GM23338 (cell line): ENCODE results near the gene RCL1. TPM values are rescaled to one million over a fixed set of nuclear protein-coding genes. Genes with fewer than 3 reads are reported as not detected.

Experiments used
- ATAC-seq: fragments of 200-7000 bp; cut with Tn5 transposase; 3 replicates; pipeline ENCODE4 v1.9.1; 2020
- DNase-seq: peaks from one replicate; pipeline ENCODE4 v3.0.0-alpha.2; 2015; ENCODE audit warnings: low spot score
- H2AFZ ChIP-seq: fragments of 200-600 bp; sonication (generic); 2 replicates; pipeline ENCODE4 v1.8.0; 2016; ENCODE audit warnings: antibody characterized with exemption, mild to moderate bottlenecking, moderate library complexity
- H3F3A ChIP-seq: fragments of 200-600 bp; sonication (generic); replicated peaks from 2 replicates; pipeline ENCODE4 v1.8.0; 2017; ENCODE audit warnings: antibody characterized with exemption, mixed run types, low read depth
- H3K27ac ChIP-seq: fragments of 200-600 bp; sonication (generic); 2 replicates; pipeline ENCODE4 v1.6.1; 2016; ENCODE audit warnings: low read depth
- H3K27me3 ChIP-seq: fragments of 200-600 bp; sonication (generic); 2 replicates; pipeline ENCODE4 v1.8.0; 2016; ENCODE audit warnings: mild to moderate bottlenecking, mixed run types, moderate library complexity; ENCODE audit not compliant: insufficient read depth
- H3K36me3 ChIP-seq: fragments of 200-600 bp; sonication (generic); 2 replicates; pipeline ENCODE4 v1.8.0; 2016; ENCODE audit warnings: mild to moderate bottlenecking; ENCODE audit not compliant: insufficient read depth
- H3K4me1 ChIP-seq: fragments of 200-600 bp; sonication (generic); 2 replicates; pipeline ENCODE4 v1.8.0; 2016; ENCODE audit warnings: mild to moderate bottlenecking, moderate library complexity; ENCODE audit not compliant: insufficient read depth
- H3K4me2 ChIP-seq: fragments of 200-600 bp; sonication (generic); 2 replicates; pipeline ENCODE4 v1.7.1; 2017; ENCODE audit warnings: mixed run types
- H3K4me3 ChIP-seq: fragments of 200-600 bp; sonication (generic); 2 replicates; pipeline ENCODE4 v1.6.1; 2016; ENCODE audit warnings: mixed run types
- H3K79me2 ChIP-seq: fragments of 200-600 bp; sonication (generic); replicated peaks from 2 replicates; pipeline ENCODE4 v1.8.0; 2017; ENCODE audit warnings: mild to moderate bottlenecking; ENCODE audit not compliant: insufficient read depth
- H3K9me2 ChIP-seq: fragments of 200-600 bp; sonication (generic); 2 replicates; pipeline ENCODE4 v1.8.0; 2017; ENCODE audit not compliant: insufficient read depth
- H4K20me1 ChIP-seq: fragments of 200-600 bp; sonication (generic); replicated peaks from 2 replicates; pipeline ENCODE4 v1.8.0; 2017; ENCODE audit warnings: mild to moderate bottlenecking; ENCODE audit not compliant: insufficient read depth
- H3K27ac Mint-ChIP-seq: 2 replicates; pipeline ENCODE4 v1.8.0; 2020; ENCODE audit warnings: inconsistent platforms, mild to moderate bottlenecking, moderate library complexity, mixed read lengths
- H3K27me3 Mint-ChIP-seq: 3 replicates; pipeline ENCODE4 v1.8.0; 2022; ENCODE audit warnings: low read depth, mild to moderate bottlenecking, moderate library complexity, mixed read lengths, inconsistent platforms; ENCODE audit not compliant: insufficient read depth, poor library complexity
- H3K36me3 Mint-ChIP-seq: 3 replicates; pipeline ENCODE4 v1.8.0; 2021; ENCODE audit warnings: low read depth, mild to moderate bottlenecking, inconsistent platforms, moderate library complexity, mixed read lengths
- H3K4me1 Mint-ChIP-seq: 3 replicates; pipeline ENCODE4 v1.8.0; 2020; ENCODE audit warnings: mild to moderate bottlenecking, inconsistent platforms, mixed read lengths
- H3K4me3 Mint-ChIP-seq: 3 replicates; pipeline ENCODE4 v1.8.0; 2021; ENCODE audit warnings: moderate library complexity, mild to moderate bottlenecking, inconsistent platforms, mixed read lengths
- H3K9me3 Mint-ChIP-seq: 3 replicates; pipeline ENCODE4 v1.8.0; 2020; ENCODE audit warnings: moderate library complexity, mild to moderate bottlenecking, inconsistent platforms, mixed read lengths
- CREB1 ChIP-seq: fragments of 250-450 bp; sonication (Bioruptor Pico); IDR thresholded peaks from 2 replicates; pipeline ENCODE4 v1.5.0; 2020; ENCODE audit warnings: low read depth, mild to moderate bottlenecking, moderate library complexity
- CTCF ChIP-seq, 2 experiments: fragments of 200-600 bp in 1 of 2; sonication (generic) in 1 of 2; conservative IDR thresholded peaks; 2 replicates each; pipeline versions ENCODE4 v1.5.1 to v1.6.1; 2016 to 2017; ENCODE audit warnings: antibody characterized with exemption in 2 of 2, low read depth in 2 of 2, mild to moderate bottlenecking in 2 of 2, moderate library complexity in 1 of 2
- ETS1 ChIP-seq: IDR thresholded peaks from 2 replicates; pipeline ENCODE4 v1.6.1; 2016; ENCODE audit warnings: antibody characterized with exemption
- EZH2 ChIP-seq: fragments of 200-600 bp; sonication (generic); IDR thresholded peaks from one replicate; pipeline ENCODE4 v1.8.0; 2017; ENCODE audit warnings: antibody characterized with exemption, mild to moderate bottlenecking, low read depth; ENCODE audit not compliant: unreplicated experiment
- EZH2phosphoT487 ChIP-seq: fragments of 200-600 bp; sonication (generic); IDR thresholded peaks from one replicate; pipeline ENCODE4 v1.8.1; 2018; ENCODE audit warnings: antibody characterized with exemption; ENCODE audit not compliant: unreplicated experiment
- JUNB ChIP-seq: IDR thresholded peaks from one replicate; pipeline ENCODE4 v1.6.1; 2016; ENCODE audit warnings: antibody characterized with exemption; ENCODE audit not compliant: unreplicated experiment
- NANOG ChIP-seq: IDR thresholded peaks from 2 replicates; pipeline ENCODE4 v1.6.1; 2016; ENCODE audit warnings: antibody characterized with exemption, borderline replicate concordance
- POLR2AphosphoS5 ChIP-seq: IDR thresholded peaks from 2 replicates; pipeline ENCODE4 v1.6.1; 2016; ENCODE audit warnings: antibody characterized with exemption, low read depth
- REST ChIP-seq: IDR thresholded peaks from one replicate; pipeline ENCODE4 v1.6.1; 2018; ENCODE audit warnings: antibody characterized with exemption; ENCODE audit not compliant: unreplicated experiment
- STAT1 ChIP-seq: IDR thresholded peaks from one replicate; pipeline ENCODE4 v1.6.1; 2016; ENCODE audit warnings: antibody characterized with exemption; ENCODE audit not compliant: unreplicated experiment
- ZNF114 ChIP-seq: fragments of 250-450 bp; sonication (Bioruptor Pico); IDR thresholded peaks from 2 replicates; pipeline ENCODE4 v1.5.0; 2020; ENCODE audit warnings: mild to moderate bottlenecking, moderate library complexity
- ZNF331 ChIP-seq: fragments of 250-450 bp; sonication (Bioruptor Pico); IDR thresholded peaks from 2 replicates; pipeline ENCODE4 v1.5.0; 2020; ENCODE audit warnings: low read depth, mild to moderate bottlenecking, moderate library complexity
- polyA plus RNA-seq: library from polyadenylated mRNA; unstranded; fragments of >200 nt; fragmentation: Nextera tagmentation; extraction: Ambion mirVana; gene quantifications from 2 replicates; pipeline ENCODE4 v1.2.1, GENCODE V29; 2016
- total RNA-seq: library from RNA; depleted of rRNA; stranded (reverse); fragments of >200 nt; shearing (Covaris generic); gene quantifications from 2 replicates; pipeline ENCODE4 v1.2.3, GENCODE V29; 2014

RCL1 gene
- total and polyA plus RNA-seq, 2 experiments from 2014 or later, result 19.3 to 41.2 TPM

DNA sequence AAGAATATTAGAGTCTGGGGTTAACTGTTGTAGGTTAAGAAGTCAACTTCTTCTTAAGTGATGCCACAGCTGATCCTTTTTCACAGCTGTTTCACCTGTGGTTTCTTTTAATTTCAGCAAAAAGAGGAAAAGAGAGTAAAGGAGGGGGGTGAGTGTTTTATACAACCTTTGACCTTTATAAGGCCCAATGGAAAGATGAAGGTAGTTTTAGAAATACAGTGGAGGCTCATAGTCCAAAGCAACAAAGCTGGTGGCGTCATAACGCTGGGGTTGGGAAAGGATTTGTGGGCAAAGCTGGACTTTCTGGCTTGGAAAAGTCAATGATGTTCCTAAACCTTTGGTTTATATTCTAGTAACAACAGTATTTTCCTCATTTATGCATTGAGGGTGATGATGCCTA lies 49.5 kb downstream of the RCL1 start (continued):
- TF ChIP-seq ETS1 (no peak), NANOG (no peak), CTCF (conservative IDR thresholded peaks at IDR 0.05; ENCODE audit: low read depth in 2 of 2) (no peak), CREB1 (CRISPR knock-in tag) (no peak), EZH2 (no peak), POLR2AphosphoS5 (no peak)

DNA sequence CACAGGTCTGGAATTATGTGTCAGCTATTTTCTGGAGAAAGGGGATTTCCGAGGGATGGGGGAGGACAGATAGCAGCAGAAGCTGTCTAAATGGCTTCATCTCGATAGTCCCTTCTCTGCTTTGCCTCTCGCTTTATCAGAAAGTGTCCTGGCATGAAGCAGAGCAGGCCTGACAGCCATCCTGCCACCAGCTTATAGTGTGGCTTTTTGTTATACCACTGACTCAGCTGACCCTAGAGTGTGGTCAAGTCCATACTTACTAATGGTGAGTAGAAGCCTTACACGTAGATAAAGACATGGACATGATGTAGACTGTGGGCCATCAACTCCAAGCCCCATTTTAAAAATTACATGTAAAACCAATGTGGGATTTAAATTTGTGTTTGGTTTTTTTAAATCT lies 50.0 kb downstream of the RCL1 start:
- H3K36me3 ChIP-seq, result peaks cover 20% of the 10 kb centered on the region
- no peak overlapping the region for H2AFZ ChIP-seq
- no peak overlapping the region for H3K4me3 Mint-ChIP-seq
- no peak for ATAC-seq
- H3K36me3 Mint-ChIP-seq, result peaks cover 20% of the 10 kb centered on the region
- H3K27me3 ChIP-seq, result no peaks in the 10 kb centered on the region
- H3K4me1 ChIP-seq, result no peaks in the 10 kb centered on the region
- no peaks in the 10 kb centered on the region for H3K9me2 ChIP-seq
- H3F3A ChIP-seq, result no peaks in the 10 kb centered on the region
- H4K20me1 ChIP-seq, result peaks cover 4% of the 10 kb centered on the region; the same call in 1 of the 2 replicates
- no peaks in the 10 kb centered on the region for H3K9me3 Mint-ChIP-seq
- DNase-seq, result no peak
- H3K4me2 ChIP-seq, result no peak overlapping the region
- H3K4me3 ChIP-seq, result no peak overlapping the region
- H3K79me2 ChIP-seq, result peaks cover 5% of the 10 kb centered on the region
- no peak overlapping the region for H3K27ac Mint-ChIP-seq
- no peaks in the 10 kb centered on the region for H3K4me1 Mint-ChIP-seq
- no peak overlapping the region for H3K27ac ChIP-seq
- H3K27me3 Mint-ChIP-seq, result peaks cover 3% of the 10 kb centered on the region
- TF ChIP-seq STAT1 (no peak), CTCF (conservative IDR thresholded peaks at IDR 0.05; ENCODE audit: low read depth in 2 of 2) (no peak), EZH2phosphoT487 (no peak), ZNF114 (CRISPR knock-in tag) (no peak), REST (no peak), EZH2 (no peak), ZNF331 (no peak), JUNB (no peak)
